Measurements from ENCODE around the gene ANKFY1.

The ANKFY1 gene

GRCh38 chr17:4177806-4178205 lies 86.0 kb downstream of the ANKFY1 start:
- no peak for DNase-seq (ENCODE audit: low read depth in 2 of 2)

- no peak for DNase-seq (ENCODE audit: low read depth in 2 of 2)
Observed at GRCh38 chr17:4176808-4177472, 86.8 kb downstream of the ANKFY1 start.

- DNase-seq (ENCODE audit: low read depth in 2 of 2) = no peak
Observed at GRCh38 chr17:4175921-4176807, 87.6 kb downstream of the ANKFY1 start.

- no peak for DNase-seq (ENCODE audit: low read depth in 2 of 2)
Observed at GRCh38 chr17:4174556-4174955, 89.2 kb downstream of the ANKFY1 start.

GRCh38 chr17:4173781-4174180 lies 90.0 kb downstream of the ANKFY1 start:
- no peak for DNase-seq (ENCODE audit: low read depth in 2 of 2)

GRCh38 chr17:4172356-4172755 lies 91.4 kb downstream of the ANKFY1 start:
- DNase-seq (ENCODE audit: low read depth in 2 of 2) = no peak

- no peak for DNase-seq (ENCODE audit: low read depth in 2 of 2)
Observed at GRCh38 chr17:4170639-4171280, 93.0 kb downstream of the ANKFY1 start.

- no peak for DNase-seq (ENCODE audit: low read depth in 2 of 2)
Observed at GRCh38 chr17:4167786-4168185, 96.0 kb downstream of the ANKFY1 start.

- DNase-seq (ENCODE audit: low read depth in 2 of 2) = no peak
Observed at GRCh38 chr17:4166419-4166818, 97.4 kb downstream of the ANKFY1 start.

- DNase-seq (ENCODE audit: low read depth in 2 of 2) = no peak
Observed at GRCh38 chr17:4165301-4166010, 98.3 kb downstream of the ANKFY1 start.

GRCh38 chr17:4163951-4164350 lies 99.8 kb downstream of the ANKFY1 start:
- DNase-seq (ENCODE audit: low read depth in 2 of 2) = no peak

- no peak for DNase-seq (ENCODE audit: low read depth in 2 of 2)
Observed at GRCh38 chr17:4162775-4163466, 100.9 kb downstream of the ANKFY1 start.

- no peak for DNase-seq (ENCODE audit: low read depth in 2 of 2)
Observed at GRCh38 chr17:4162321-4162720, 101.5 kb downstream of the ANKFY1 start.

GRCh38 chr17:4161967-4162305 lies 101.8 kb downstream of the ANKFY1 start:
- no peak for DNase-seq (ENCODE audit: low read depth in 2 of 2)

- DNase-seq (ENCODE audit: low read depth in 2 of 2) = no peak
Observed at GRCh38 chr17:4161192-4161966, 102.4 kb downstream of the ANKFY1 start.

- no peak for DNase-seq (ENCODE audit: low read depth in 2 of 2)
Observed at GRCh38 chr17:4160294-4160859, 103.4 kb downstream of the ANKFY1 start.

- DNase-seq (ENCODE audit: low read depth in 2 of 2) = no peak
Observed at GRCh38 chr17:4159761-4160160, 104.0 kb downstream of the ANKFY1 start.

GRCh38 chr17:4157618-4158333 lies 106.0 kb downstream of the ANKFY1 start:
- no peak for DNase-seq (ENCODE audit: low read depth in 2 of 2)

- DNase-seq (ENCODE audit: low read depth in 2 of 2) = no peak
Observed at GRCh38 chr17:4156750-4157381, 106.9 kb downstream of the ANKFY1 start.

All from fibroblast of skin of left biceps (primary cell).